Measurements from ENCODE around the gene FAM117A. TPM values are rescaled to one million over a fixed set of nuclear protein-coding genes. Genes with fewer than 3 reads are reported as not detected.

FAM117A gene
- total RNA-seq, 1 experiment from 2014 or later = 26.2 TPM

- H3K4me1 Mint-ChIP-seq = peaks cover 3% of the 10 kb centered on the region; the same call in 1 of the 2 replicates
- CTCF ChIA-PET = no interaction called here
- no peak overlapping the region for H3K4me3 Mint-ChIP-seq
- no peaks in the 10 kb centered on the region for H3K27me3 Mint-ChIP-seq (ENCODE audit: low read depth)
- DNase-seq (ENCODE audit: low spot score) (no peak), ATAC-seq (no peak)
- H3K9me3 Mint-ChIP-seq = no peaks in the 10 kb centered on the region
- H3K27ac Mint-ChIP-seq = no peak overlapping the region
- peaks cover 76% of the 10 kb centered on the region for H3K36me3 Mint-ChIP-seq
- POLR2A ChIA-PET = no interaction called here
- TF ChIP-seq STAT6 (CRISPR knock-in tag; conservative IDR thresholded peaks at IDR 0.05; ENCODE audit: low read depth) = no peak
- no peak for TF ChIP-seq MAX (CRISPR knock-in tag; IDR thresholded peaks at IDR 0.05)
- no peak for TF ChIP-seq ETV6 (CRISPR knock-in tag; IDR thresholded peaks at IDR 0.05)
- no peak for TF ChIP-seq E2F5 (CRISPR knock-in tag; IDR thresholded peaks at IDR 0.05)
- TF ChIP-seq ESRRA (CRISPR knock-in tag; IDR thresholded peaks at IDR 0.05; ENCODE audit: borderline replicate concordance) = no peak
- no peak for TF ChIP-seq PRRX2 (CRISPR knock-in tag; IDR thresholded peaks at IDR 0.05)
- TF ChIP-seq ZNF219 (CRISPR knock-in tag; IDR thresholded peaks at IDR 0.05; ENCODE audit: borderline replicate concordance) = no peak
- TF ChIP-seq ZNF138 (CRISPR knock-in tag; conservative IDR thresholded peaks at IDR 0.05) = no peak
- no peak for TF ChIP-seq FOXK1 (CRISPR knock-in tag; IDR thresholded peaks at IDR 0.05)
- no peak for TF ChIP-seq OVOL2 (CRISPR knock-in tag; IDR thresholded peaks at IDR 0.05; ENCODE audit: borderline replicate concordance)
- TF ChIP-seq RORB (CRISPR knock-in tag; IDR thresholded peaks at IDR 0.05) = no peak
- TF ChIP-seq AFF4 (CRISPR knock-in tag; IDR thresholded peaks at IDR 0.05; ENCODE audit: borderline replicate concordance) = no peak
- no peak for TF ChIP-seq CBFB (CRISPR knock-in tag; IDR thresholded peaks at IDR 0.05; ENCODE audit: low read depth)
Measured at GRCh38 chr17:49795372-49795771, 31.4 kb upstream of the FAM117A start.

- no peak for ATAC-seq
- Mint-ChIP-seq H3K4me3 (no peak overlapping the region), H3K4me1 (peaks cover 13% of the 10 kb centered on the region), H3K36me3 (peaks cover 66% of the 10 kb centered on the region), H3K27me3 (ENCODE audit: low read depth) (no peaks in the 10 kb centered on the region), H3K9me3 (no peaks in the 10 kb centered on the region), H3K27ac (no peak overlapping the region; the same call in 1 of the 2 replicates)
- TF ChIP-seq HMGXB4 (CRISPR knock-in tag; IDR thresholded peaks at IDR 0.05) (no peak), ATF3 (CRISPR knock-in tag; conservative IDR thresholded peaks at IDR 0.05) (no peak), GABPB1 (CRISPR knock-in tag; IDR thresholded peaks at IDR 0.05) (no peak), MAX (CRISPR knock-in tag; IDR thresholded peaks at IDR 0.05) (no peak), ATF6 (CRISPR knock-in tag; IDR thresholded peaks at IDR 0.05) (no peak), MYBL2 (CRISPR knock-in tag; IDR thresholded peaks at IDR 0.05) (no peak), NFE2L1 (CRISPR knock-in tag; IDR thresholded peaks at IDR 0.05) (no peak)
- DNase-seq (ENCODE audit: low spot score) = no peak
- ChIA-PET POLR2A (no interaction called here), CTCF (no interaction called here)
Measured at GRCh38 chr17:49793309-49793708, 29.4 kb upstream of the FAM117A start.
